ENCODE measurements around the gene PDZRN3.

The PDZRN3 gene

DNA sequence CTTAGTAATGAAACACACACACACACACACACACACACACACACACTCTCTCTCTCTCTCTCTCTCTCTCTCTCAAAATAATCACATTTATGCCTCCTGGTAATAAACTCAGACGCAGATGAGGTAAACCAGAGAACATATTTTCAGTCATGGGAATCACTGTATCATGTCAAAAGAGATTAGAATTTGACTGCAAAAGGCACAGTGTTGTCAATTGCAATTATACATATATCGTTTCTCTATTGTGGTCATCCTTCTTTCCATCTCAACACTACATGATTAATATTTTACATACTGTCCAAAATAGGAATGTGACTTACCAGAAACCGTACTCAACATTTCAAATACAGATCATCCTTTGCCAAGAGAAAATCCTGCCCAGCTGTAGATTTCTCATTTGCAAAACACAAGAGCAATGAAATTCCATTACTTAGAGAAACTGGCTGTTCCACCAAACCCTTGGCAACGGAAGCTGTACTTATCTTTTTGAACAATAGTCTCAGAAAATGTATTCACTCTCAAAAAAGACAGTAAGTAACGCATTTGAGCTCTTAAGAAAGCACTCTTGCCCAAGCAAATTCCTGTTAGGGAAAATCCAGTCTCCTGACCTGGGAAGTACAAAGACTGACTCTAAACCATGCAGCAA is 24.3 kb downstream of the PDZRN3 start:
- Histone ChIP-seq H3K27me3 (ENCODE audit: insufficient read depth, poor library complexity, severe bottlenecking) (peaks cover 2% of the 10 kb centered on the region), H3K4me3 (replicated peaks; ENCODE audit: insufficient read depth, low read length) (no peak overlapping the region), H3K27ac (replicated peaks) (no peak overlapping the region)
- TF ChIP-seq, protein P1, sequence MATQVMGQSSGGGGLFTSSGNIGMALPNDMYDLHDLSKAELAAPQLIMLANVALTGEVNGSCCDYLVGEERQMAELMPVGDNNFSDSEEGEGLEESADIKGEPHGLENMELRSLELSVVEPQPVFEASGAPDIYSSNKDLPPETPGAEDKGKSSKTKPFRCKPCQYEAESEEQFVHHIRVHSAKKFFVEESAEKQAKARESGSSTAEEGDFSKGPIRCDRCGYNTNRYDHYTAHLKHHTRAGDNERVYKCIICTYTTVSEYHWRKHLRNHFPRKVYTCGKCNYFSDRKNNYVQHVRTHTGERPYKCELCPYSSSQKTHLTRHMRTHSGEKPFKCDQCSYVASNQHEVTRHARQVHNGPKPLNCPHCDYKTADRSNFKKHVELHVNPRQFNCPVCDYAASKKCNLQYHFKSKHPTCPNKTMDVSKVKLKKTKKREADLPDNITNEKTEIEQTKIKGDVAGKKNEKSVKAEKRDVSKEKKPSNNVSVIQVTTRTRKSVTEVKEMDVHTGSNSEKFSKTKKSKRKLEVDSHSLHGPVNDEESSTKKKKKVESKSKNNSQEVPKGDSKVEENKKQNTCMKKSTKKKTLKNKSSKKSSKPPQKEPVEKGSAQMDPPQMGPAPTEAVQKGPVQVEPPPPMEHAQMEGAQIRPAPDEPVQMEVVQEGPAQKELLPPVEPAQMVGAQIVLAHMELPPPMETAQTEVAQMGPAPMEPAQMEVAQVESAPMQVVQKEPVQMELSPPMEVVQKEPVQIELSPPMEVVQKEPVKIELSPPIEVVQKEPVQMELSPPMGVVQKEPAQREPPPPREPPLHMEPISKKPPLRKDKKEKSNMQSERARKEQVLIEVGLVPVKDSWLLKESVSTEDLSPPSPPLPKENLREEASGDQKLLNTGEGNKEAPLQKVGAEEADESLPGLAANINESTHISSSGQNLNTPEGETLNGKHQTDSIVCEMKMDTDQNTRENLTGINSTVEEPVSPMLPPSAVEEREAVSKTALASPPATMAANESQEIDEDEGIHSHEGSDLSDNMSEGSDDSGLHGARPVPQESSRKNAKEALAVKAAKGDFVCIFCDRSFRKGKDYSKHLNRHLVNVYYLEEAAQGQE (IDR thresholded peaks at IDR 0.05; ENCODE audit: insufficient replicate concordance, low read depth), result no peak
- TF ChIP-seq POLR2AphosphoS5 (IDR thresholded peaks at IDR 0.05; ENCODE audit: low read depth) (no peak), GABPA (IDR thresholded peaks at IDR 0.05; ENCODE audit: low read depth) (no peak), SPI1 (IDR thresholded peaks at IDR 0.05; ENCODE audit: borderline replicate concordance, low read depth) (no peak)
- TF ChIP-seq, protein P2, sequence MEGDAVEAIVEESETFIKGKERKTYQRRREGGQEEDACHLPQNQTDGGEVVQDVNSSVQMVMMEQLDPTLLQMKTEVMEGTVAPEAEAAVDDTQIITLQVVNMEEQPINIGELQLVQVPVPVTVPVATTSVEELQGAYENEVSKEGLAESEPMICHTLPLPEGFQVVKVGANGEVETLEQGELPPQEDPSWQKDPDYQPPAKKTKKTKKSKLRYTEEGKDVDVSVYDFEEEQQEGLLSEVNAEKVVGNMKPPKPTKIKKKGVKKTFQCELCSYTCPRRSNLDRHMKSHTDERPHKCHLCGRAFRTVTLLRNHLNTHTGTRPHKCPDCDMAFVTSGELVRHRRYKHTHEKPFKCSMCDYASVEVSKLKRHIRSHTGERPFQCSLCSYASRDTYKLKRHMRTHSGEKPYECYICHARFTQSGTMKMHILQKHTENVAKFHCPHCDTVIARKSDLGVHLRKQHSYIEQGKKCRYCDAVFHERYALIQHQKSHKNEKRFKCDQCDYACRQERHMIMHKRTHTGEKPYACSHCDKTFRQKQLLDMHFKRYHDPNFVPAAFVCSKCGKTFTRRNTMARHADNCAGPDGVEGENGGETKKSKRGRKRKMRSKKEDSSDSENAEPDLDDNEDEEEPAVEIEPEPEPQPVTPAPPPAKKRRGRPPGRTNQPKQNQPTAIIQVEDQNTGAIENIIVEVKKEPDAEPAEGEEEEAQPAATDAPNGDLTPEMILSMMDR (IDR thresholded peaks at IDR 0.05; ENCODE audit: insufficient read depth, low read length), result no peak
- no peak for DNase-seq (ENCODE audit: low read depth in 1 of 2, low spot score in 1 of 2)

GRCh38 chr3:73599605-73600004 is 25.1 kb downstream of the PDZRN3 start:
- H3K4me3 ChIP-seq (replicated peaks; ENCODE audit: insufficient read depth, low read length), result no peak overlapping the region
- TF ChIP-seq, protein P2 (IDR thresholded peaks at IDR 0.05; ENCODE audit: insufficient read depth, low read length), result no peak
- TF ChIP-seq, protein P1 (IDR thresholded peaks at IDR 0.05; ENCODE audit: insufficient replicate concordance, low read depth), result no peak
- no peak for TF ChIP-seq SPI1 (IDR thresholded peaks at IDR 0.05; ENCODE audit: borderline replicate concordance, low read depth)
- H3K27me3 ChIP-seq (ENCODE audit: insufficient read depth, poor library complexity, severe bottlenecking), result peaks cover 2% of the 10 kb centered on the region
- no peak for DNase-seq (ENCODE audit: low read depth in 1 of 2, low spot score in 1 of 2)
- H3K27ac ChIP-seq (replicated peaks), result no peak overlapping the region

GRCh38 chr3:73597476-73597875 is 27.3 kb downstream of the PDZRN3 start:
- DNase-seq (ENCODE audit: low read depth in 1 of 2, low spot score in 1 of 2), result no peak
- TF ChIP-seq, protein P2 (IDR thresholded peaks at IDR 0.05; ENCODE audit: insufficient read depth, low read length), result no peak
- no peak for TF ChIP-seq SPI1 (IDR thresholded peaks at IDR 0.05; ENCODE audit: borderline replicate concordance, low read depth)
- TF ChIP-seq GABPA (IDR thresholded peaks at IDR 0.05; ENCODE audit: low read depth), result no peak
- TF ChIP-seq POLR2AphosphoS5 (IDR thresholded peaks at IDR 0.05; ENCODE audit: low read depth), result no peak
- TF ChIP-seq, protein P1 (IDR thresholded peaks at IDR 0.05; ENCODE audit: insufficient replicate concordance, low read depth), result no peak

More at GRCh38 chr3:73597476-73597875, 27.3 kb downstream of the PDZRN3 start:
- Histone ChIP-seq H3K4me3 (replicated peaks; ENCODE audit: insufficient read depth, low read length) (no peak overlapping the region), H3K27me3 (ENCODE audit: insufficient read depth, poor library complexity, severe bottlenecking) (no peaks in the 10 kb centered on the region), H3K27ac (replicated peaks) (no peak overlapping the region)
